Upper lobe of right lung (tissue), 1 donor: ENCODE measurements around the gene AHNAK. TPM values are rescaled to one million over a fixed set of nuclear protein-coding genes. Genes with fewer than 3 reads are reported as not detected.

Source experiments
- ATAC-seq: fragments of 200-7000 bp; cut with Tn5 transposase; one replicate; pipeline ENCODE4 v1.9.1; 2020; ENCODE audit warnings: mild to moderate bottlenecking, moderate library complexity
- DNase-seq: peaks from one replicate; pipeline ENCODE4 v3.0.0-alpha.2; 2020
- H3K27ac ChIP-seq: fragments of 200-600 bp; one replicate; pipeline ENCODE4 v1.8.0; 2022
- H3K27me3 ChIP-seq: fragments of 200-600 bp; one replicate; pipeline ENCODE4 v1.8.0; 2022; ENCODE audit warnings: mild to moderate bottlenecking
- H3K36me3 ChIP-seq: fragments of 200-600 bp; one replicate; pipeline ENCODE4 v1.8.0; 2022
- H3K4me1 ChIP-seq: fragments of 200-600 bp; one replicate; pipeline ENCODE4 v1.8.0; 2022
- H3K4me3 ChIP-seq: fragments of 200-600 bp; one replicate; pipeline ENCODE4 v1.8.0; 2022; ENCODE audit warnings: mild to moderate bottlenecking
- H3K9me3 ChIP-seq: fragments of 200-600 bp; one replicate; pipeline ENCODE4 v1.8.0; 2022
- CTCF ChIP-seq: fragments of 200-600 bp; IDR thresholded peaks from one replicate; pipeline ENCODE4 v1.8.0; 2022; ENCODE audit warnings: antibody characterized with exemption
- intact Hi-C: fragments of 100-400 bp; cut with DNase I; formaldehyde crosslinking; loops from one replicate; pipeline ENCODE4 v1.11.0; 2022
- total RNA-seq: library from RNA; stranded (reverse); fragmentation: NEBNext Ultra II Directional; extraction: Animal tissue kit (Norgen Biotek cat#: 25700); gene quantifications from one replicate; pipeline ENCODE4 v1.2.1, GENCODE V29; 2021
- donor health status: DM: no; HTN: yes; CAD: no; lungs with severe emphysema.

The AHNAK gene
- total RNA-seq, 1 donor from 2014 or later = 819 TPM

- Histone ChIP-seq H3K4me3 (peak overlapping the region; percentile 26), H3K9me3 (no peaks in the 10 kb centered on the region), H3K27me3 (no peaks in the 10 kb centered on the region), H3K36me3 (no peaks in the 10 kb centered on the region), H3K4me1 (peaks cover 47% of the 10 kb centered on the region), H3K27ac (no peak overlapping the region)
- ATAC-seq (no peak), DNase-seq (no peak)
- intact Hi-C loops = no loop called here
- TF ChIP-seq CTCF = no peak
Observed at GRCh38 chr11:62505059-62505439, 41.6 kb downstream of the AHNAK start.

GRCh38 chr11:62504158-62504973, 42.2 kb downstream of the AHNAK start:
- peaks cover 41% of the 10 kb centered on the region for H3K4me1 ChIP-seq
- no peaks in the 10 kb centered on the region for H3K36me3 ChIP-seq
- no peaks in the 10 kb centered on the region for H3K9me3 ChIP-seq
- intact Hi-C loops = no loop called here
- H3K4me3 ChIP-seq = no peak overlapping the region
- ATAC-seq (peak; percentile 67), DNase-seq (peak; percentile 80)
- H3K27me3 ChIP-seq = no peaks in the 10 kb centered on the region
- no peak for TF ChIP-seq CTCF
- no peak overlapping the region for H3K27ac ChIP-seq

- no peaks in the 10 kb centered on the region for H3K9me3 ChIP-seq
- no peaks in the 10 kb centered on the region for H3K27me3 ChIP-seq
- ATAC-seq (no peak), DNase-seq (no peak)
- no peak overlapping the region for H3K4me3 ChIP-seq
- H3K4me1 ChIP-seq = peaks cover 26% of the 10 kb centered on the region
- peak overlapping the region; percentile 68 for H3K27ac ChIP-seq
- intact Hi-C loops = no loop called here
- H3K36me3 ChIP-seq = no peaks in the 10 kb centered on the region
- no peak for TF ChIP-seq CTCF
Observed at GRCh38 chr11:62502030-62502730, 44.4 kb downstream of the AHNAK start.

GRCh38 chr11:62501432-62501891, 45.1 kb downstream of the AHNAK start:
- Histone ChIP-seq H3K27me3 (no peaks in the 10 kb centered on the region), H3K27ac (no peak overlapping the region), H3K9me3 (no peaks in the 10 kb centered on the region), H3K4me1 (peaks cover 26% of the 10 kb centered on the region), H3K36me3 (no peaks in the 10 kb centered on the region), H3K4me3 (no peak overlapping the region)
- TF ChIP-seq CTCF = no peak
- DNase-seq (no peak), ATAC-seq (peak; percentile 40)
- intact Hi-C loops = no loop called here

GRCh38 chr11:62500650-62501030, 46.0 kb downstream of the AHNAK start:
- Histone ChIP-seq H3K4me1 (peaks cover 26% of the 10 kb centered on the region), H3K27me3 (no peaks in the 10 kb centered on the region), H3K4me3 (no peak overlapping the region), H3K27ac (no peak overlapping the region), H3K9me3 (no peaks in the 10 kb centered on the region), H3K36me3 (no peaks in the 10 kb centered on the region)
- DNase-seq (no peak), ATAC-seq (no peak)
- intact Hi-C loops = no loop called here
- no peak for TF ChIP-seq CTCF
